Measurements from ENCODE around the gene KIAA1217. TPM values are rescaled to one million over a fixed set of nuclear protein-coding genes. Genes with fewer than 3 reads are reported as not detected.

KIAA1217 gene
- total and polyA plus RNA-seq, 2 of the 8 experiments (the other 6 are each of a cell fraction or from before 2014, with no cell fraction given): 4.5 to 15.6 TPM

DNA sequence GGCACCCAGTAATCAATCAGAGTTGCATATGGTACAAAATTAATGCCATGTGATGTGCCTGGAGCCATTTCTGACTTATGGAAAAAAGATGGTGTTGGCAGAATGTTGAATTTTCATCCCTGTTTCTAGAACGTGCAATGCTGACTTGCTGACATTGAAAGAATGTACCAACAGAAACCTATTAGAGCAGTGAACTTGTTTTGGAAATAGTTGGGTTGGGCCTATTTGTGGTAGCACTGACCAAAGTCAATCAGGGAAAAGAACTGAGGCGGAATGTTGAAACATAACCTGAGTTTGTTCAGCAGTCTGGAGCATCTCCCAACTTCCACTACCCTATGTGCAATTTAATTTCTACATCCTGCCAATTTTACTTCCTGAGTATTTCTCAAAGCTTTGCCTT is 11.7 kb upstream of the KIAA1217 start (continued):
- TF ChIP-seq, protein P1, sequence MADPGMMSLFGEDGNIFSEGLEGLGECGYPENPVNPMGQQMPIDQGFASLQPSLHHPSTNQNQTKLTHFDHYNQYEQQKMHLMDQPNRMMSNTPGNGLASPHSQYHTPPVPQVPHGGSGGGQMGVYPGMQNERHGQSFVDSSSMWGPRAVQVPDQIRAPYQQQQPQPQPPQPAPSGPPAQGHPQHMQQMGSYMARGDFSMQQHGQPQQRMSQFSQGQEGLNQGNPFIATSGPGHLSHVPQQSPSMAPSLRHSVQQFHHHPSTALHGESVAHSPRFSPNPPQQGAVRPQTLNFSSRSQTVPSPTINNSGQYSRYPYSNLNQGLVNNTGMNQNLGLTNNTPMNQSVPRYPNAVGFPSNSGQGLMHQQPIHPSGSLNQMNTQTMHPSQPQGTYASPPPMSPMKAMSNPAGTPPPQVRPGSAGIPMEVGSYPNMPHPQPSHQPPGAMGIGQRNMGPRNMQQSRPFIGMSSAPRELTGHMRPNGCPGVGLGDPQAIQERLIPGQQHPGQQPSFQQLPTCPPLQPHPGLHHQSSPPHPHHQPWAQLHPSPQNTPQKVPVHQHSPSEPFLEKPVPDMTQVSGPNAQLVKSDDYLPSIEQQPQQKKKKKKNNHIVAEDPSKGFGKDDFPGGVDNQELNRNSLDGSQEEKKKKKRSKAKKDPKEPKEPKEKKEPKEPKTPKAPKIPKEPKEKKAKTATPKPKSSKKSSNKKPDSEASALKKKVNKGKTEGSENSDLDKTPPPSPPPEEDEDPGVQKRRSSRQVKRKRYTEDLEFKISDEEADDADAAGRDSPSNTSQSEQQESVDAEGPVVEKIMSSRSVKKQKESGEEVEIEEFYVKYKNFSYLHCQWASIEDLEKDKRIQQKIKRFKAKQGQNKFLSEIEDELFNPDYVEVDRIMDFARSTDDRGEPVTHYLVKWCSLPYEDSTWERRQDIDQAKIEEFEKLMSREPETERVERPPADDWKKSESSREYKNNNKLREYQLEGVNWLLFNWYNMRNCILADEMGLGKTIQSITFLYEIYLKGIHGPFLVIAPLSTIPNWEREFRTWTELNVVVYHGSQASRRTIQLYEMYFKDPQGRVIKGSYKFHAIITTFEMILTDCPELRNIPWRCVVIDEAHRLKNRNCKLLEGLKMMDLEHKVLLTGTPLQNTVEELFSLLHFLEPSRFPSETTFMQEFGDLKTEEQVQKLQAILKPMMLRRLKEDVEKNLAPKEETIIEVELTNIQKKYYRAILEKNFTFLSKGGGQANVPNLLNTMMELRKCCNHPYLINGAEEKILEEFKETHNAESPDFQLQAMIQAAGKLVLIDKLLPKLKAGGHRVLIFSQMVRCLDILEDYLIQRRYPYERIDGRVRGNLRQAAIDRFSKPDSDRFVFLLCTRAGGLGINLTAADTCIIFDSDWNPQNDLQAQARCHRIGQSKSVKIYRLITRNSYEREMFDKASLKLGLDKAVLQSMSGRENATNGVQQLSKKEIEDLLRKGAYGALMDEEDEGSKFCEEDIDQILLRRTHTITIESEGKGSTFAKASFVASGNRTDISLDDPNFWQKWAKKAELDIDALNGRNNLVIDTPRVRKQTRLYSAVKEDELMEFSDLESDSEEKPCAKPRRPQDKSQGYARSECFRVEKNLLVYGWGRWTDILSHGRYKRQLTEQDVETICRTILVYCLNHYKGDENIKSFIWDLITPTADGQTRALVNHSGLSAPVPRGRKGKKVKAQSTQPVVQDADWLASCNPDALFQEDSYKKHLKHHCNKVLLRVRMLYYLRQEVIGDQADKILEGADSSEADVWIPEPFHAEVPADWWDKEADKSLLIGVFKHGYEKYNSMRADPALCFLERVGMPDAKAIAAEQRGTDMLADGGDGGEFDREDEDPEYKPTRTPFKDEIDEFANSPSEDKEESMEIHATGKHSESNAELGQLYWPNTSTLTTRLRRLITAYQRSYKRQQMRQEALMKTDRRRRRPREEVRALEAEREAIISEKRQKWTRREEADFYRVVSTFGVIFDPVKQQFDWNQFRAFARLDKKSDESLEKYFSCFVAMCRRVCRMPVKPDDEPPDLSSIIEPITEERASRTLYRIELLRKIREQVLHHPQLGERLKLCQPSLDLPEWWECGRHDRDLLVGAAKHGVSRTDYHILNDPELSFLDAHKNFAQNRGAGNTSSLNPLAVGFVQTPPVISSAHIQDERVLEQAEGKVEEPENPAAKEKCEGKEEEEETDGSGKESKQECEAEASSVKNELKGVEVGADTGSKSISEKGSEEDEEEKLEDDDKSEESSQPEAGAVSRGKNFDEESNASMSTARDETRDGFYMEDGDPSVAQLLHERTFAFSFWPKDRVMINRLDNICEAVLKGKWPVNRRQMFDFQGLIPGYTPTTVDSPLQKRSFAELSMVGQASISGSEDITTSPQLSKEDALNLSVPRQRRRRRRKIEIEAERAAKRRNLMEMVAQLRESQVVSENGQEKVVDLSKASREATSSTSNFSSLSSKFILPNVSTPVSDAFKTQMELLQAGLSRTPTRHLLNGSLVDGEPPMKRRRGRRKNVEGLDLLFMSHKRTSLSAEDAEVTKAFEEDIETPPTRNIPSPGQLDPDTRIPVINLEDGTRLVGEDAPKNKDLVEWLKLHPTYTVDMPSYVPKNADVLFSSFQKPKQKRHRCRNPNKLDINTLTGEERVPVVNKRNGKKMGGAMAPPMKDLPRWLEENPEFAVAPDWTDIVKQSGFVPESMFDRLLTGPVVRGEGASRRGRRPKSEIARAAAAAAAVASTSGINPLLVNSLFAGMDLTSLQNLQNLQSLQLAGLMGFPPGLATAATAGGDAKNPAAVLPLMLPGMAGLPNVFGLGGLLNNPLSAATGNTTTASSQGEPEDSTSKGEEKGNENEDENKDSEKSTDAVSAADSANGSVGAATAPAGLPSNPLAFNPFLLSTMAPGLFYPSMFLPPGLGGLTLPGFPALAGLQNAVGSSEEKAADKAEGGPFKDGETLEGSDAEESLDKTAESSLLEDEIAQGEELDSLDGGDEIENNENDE (IDR thresholded peaks at IDR 0.05; ENCODE audit: insufficient replicate concordance, low read length): no peak
- TF ChIP-seq FOSL1 (IDR thresholded peaks at IDR 0.05; ENCODE audit: insufficient read depth, low read depth, low read length): no peak
- no peak for TF ChIP-seq TCF12 (IDR thresholded peaks at IDR 0.05; ENCODE audit: low read depth, low read length)
- TF ChIP-seq, protein P2, sequence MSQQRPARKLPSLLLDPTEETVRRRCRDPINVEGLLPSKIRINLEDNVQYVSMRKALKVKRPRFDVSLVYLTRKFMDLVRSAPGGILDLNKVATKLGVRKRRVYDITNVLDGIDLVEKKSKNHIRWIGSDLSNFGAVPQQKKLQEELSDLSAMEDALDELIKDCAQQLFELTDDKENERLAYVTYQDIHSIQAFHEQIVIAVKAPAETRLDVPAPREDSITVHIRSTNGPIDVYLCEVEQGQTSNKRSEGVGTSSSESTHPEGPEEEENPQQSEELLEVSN (IDR thresholded peaks at IDR 0.05): no peak
- TF ChIP-seq JUND (IDR thresholded peaks at IDR 0.05; ENCODE audit: low read length): no peak
- TF ChIP-seq BRCA1 (IDR thresholded peaks at IDR 0.05; ENCODE audit: low read depth, low read length): no peak
- TF ChIP-seq SRF (IDR thresholded peaks at IDR 0.05; ENCODE audit: low read depth, low read length): no peak

All from H1 (cell line).